Adrenal gland (tissue), 19 donors: ENCODE results near the gene RALY. TPM values are rescaled to one million over a fixed set of nuclear protein-coding genes. Genes with fewer than 3 reads are reported as not detected.

ENCODE experiments used
- DNase-seq, 7 donors: peaks; one replicate each; pipeline ENCODE4 v3.0.0-alpha.2; 2019 to 2020
- H3K27ac ChIP-seq, 5 donors: fragments of 200-600 bp; sonication (generic) in 4 of 5; 1 replicate in 3 of 5; 2 replicates in 2 of 5; pipeline versions ENCODE4 v1.5.1 to v1.8.0; 2016 to 2020; ENCODE audit warnings: mild to moderate bottlenecking in 1 of 5
- H3K27me3 ChIP-seq: fragments of 200-600 bp; 2 replicates; pipeline ENCODE4 v1.8.0; 2021
- H3K36me3 ChIP-seq, 2 donors: fragments of 200-600 bp; replicated peaks in 1 of 2; 1 replicate in 1 of 2; 2 replicates in 1 of 2; pipeline versions ENCODE4 v1.5.1 to v1.8.0; 2018 to 2022
- H3K4me1 ChIP-seq, 2 donors: fragments of 200-600 bp; replicated peaks in 1 of 2; 1 replicate in 1 of 2; 2 replicates in 1 of 2; pipeline versions ENCODE4 v1.5.1 to v1.8.0; 2018 to 2021
- H3K4me3 ChIP-seq, 4 donors: fragments of 200-600 bp; sonication (generic) in 3 of 4; one replicate each; pipeline ENCODE4 v1.5.1; 2016 to 2018
- H3K9me3 ChIP-seq, 3 donors: fragments of 200-600 bp; sonication (generic) in 1 of 3; replicated peaks in 1 of 3; 1 replicate in 2 of 3; 2 replicates in 1 of 3; pipeline versions ENCODE4 v1.5.1 to v1.8.0; 2016 to 2021
- POLR2A ChIP-seq, 2 donors: fragments of 450-650 bp; IDR thresholded peaks; one replicate each; pipeline ENCODE4 v1.6.1; 2017; ENCODE audit warnings: antibody characterized with exemption in 2 of 2, mild to moderate bottlenecking in 2 of 2, moderate library complexity in 1 of 2
- WGBS, 4 donors: extraction: QIAGEN DNeasy Blood & Tissue Kit in 2 of 4; methylation state at CpG; one replicate each; pipeline versions ENCODE4 v1.1.5 to v1.1.7; 2013 to 2017; 5-methylcytosine and 5-hydroxymethylcytosine counted together
- intact Hi-C, 2 donors: fragments of 100-400 bp; cut with DNase I; formaldehyde crosslinking; loops; one replicate each; pipeline versions ENCODE4 v1.14.1 to v1.15.0; 2022 to 2023
- long read RNA-seq, 10 donors: library from polyadenylated mRNA in 3 of 10; unstranded in 2 of 10; stranded (forward) in 1 of 10; transcript quantifications; one replicate each; pipeline ENCODE4 v2.0.0 and lab custom pipeline, GENCODE V29; 2021 to 2026
- polyA plus RNA-seq, 3 donors: library from polyadenylated mRNA; stranded (reverse); fragments of 200-250 nt in 2 of 3; fragments of 350-450 nt in 1 of 3; fragmentation: Illumina TruSeq in 1 of 3; extraction: RNeasy Lipid Tissue Mini Kit (QIAGEN cat#74804) in 1 of 3; gene quantifications; one replicate each; pipeline ENCODE4 v1.2.3, GENCODE V29; 2013 to 2014
- total RNA-seq, 9 donors: library from RNA; depleted of rRNA in 4 of 9; stranded (reverse); fragments of >200 nt in 4 of 9; fragments of 120-200 nt in 1 of 9; fragmentation: NEBNext Ultra II Directional in 1 of 9; extraction: Animal tissue kit (Norgen Biotek cat#: 25700) in 1 of 9; gene quantifications; one replicate each; pipeline versions ENCODE4 v1.1.0 to v1.2.4, GENCODE V29; 2013 to 2023
- TF ChIP-seq, protein P1 (sequence below), 6 experiments: fragments of 450-650 bp in 4 of 6; fragments of 200-600 bp in 2 of 6; sonication (generic) in 1 of 6; IDR thresholded peaks; 1 replicate in 5 of 6; 2 replicates in 1 of 6; pipeline versions ENCODE4 v1.5.1 to v1.8.0; 2016 to 2021; ENCODE audit warnings: antibody characterized with exemption in 6 of 6, mild to moderate bottlenecking in 2 of 6, moderate library complexity in 1 of 6
- donor health status: healthy with polysubstance abuse.
- donor health status: Bipolar disorder and iron deficiency.
- donor health status: DM: yes; HTN: yes; CAD: no.
- donor health status: DM: no; HTN: no; CAD: no.
- donor health status: DM: no; HTN: no; CAD: no.
- donor health status: DM: yes; HTN: yes; CAD: no.

RALY gene
- total RNA-seq (100 to 1,000 TPM in 1 of 9 donors, 10 to 100 TPM in 8; 30.0 to 105 (median 76.7) TPM), polyA plus RNA-seq (100 to 1,000 TPM in 1 of 3 donors, 10 to 100 TPM in 2; 35.7 to 128 (median 92.7) TPM)
- long read RNA-seq, donor 1, full-length matches to known transcripts = 11 of 43 reads
- long read RNA-seq, donor 1, partial matches to known transcripts = 32 of 43 reads
- long read RNA-seq, donor 1, other reads (novel, unspliced or antisense) = 0 of 43 reads
- long read RNA-seq, donor 2, full-length matches to known transcripts = 11 of 30 reads
- long read RNA-seq, donor 2, partial matches to known transcripts = 19 of 30 reads
- long read RNA-seq, donor 2, other reads (novel, unspliced or antisense) = 0 of 30 reads
- long read RNA-seq, donor 3, full-length matches to known transcripts = 6 of 829 reads
- long read RNA-seq, donor 3, partial matches to known transcripts = 621 of 829 reads
- long read RNA-seq, donor 3, other reads (novel, unspliced or antisense) = 202 of 829 reads
- long read RNA-seq, donor 4, full-length matches to known transcripts = 28 of 40 reads
- long read RNA-seq, donor 4, partial matches to known transcripts = 6 of 40 reads
- long read RNA-seq, donor 4, other reads (novel, unspliced or antisense) = 6 of 40 reads
- long read RNA-seq, donor 5, full-length matches to known transcripts = 123 of 151 reads
- long read RNA-seq, donor 5, partial matches to known transcripts = 7 of 151 reads
- long read RNA-seq, donor 5, other reads (novel, unspliced or antisense) = 21 of 151 reads
- long read RNA-seq, donor 6, full-length matches to known transcripts = 20 of 31 reads
- long read RNA-seq, donor 6, partial matches to known transcripts = 7 of 31 reads
- long read RNA-seq, donor 6, other reads (novel, unspliced or antisense) = 4 of 31 reads
- long read RNA-seq, donor 7, partial matches to known transcripts = 23 of 27 reads
- long read RNA-seq, donor 7, other reads (novel, unspliced or antisense) = 0 of 27 reads
- long read RNA-seq, donor 8, full-length matches to known transcripts = 20 of 1,135 reads
- long read RNA-seq, donor 8, partial matches to known transcripts = 915 of 1,135 reads
- long read RNA-seq, donor 8, other reads (novel, unspliced or antisense) = 200 of 1,135 reads
- long read RNA-seq, donor 9, full-length matches to known transcripts = 8 of 14 reads
- long read RNA-seq, donor 9, partial matches to known transcripts = 6 of 14 reads
- long read RNA-seq, donor 9, other reads (novel, unspliced or antisense) = 0 of 14 reads
- long read RNA-seq, donor 10, full-length matches to known transcripts = 6 of 6 reads
- long read RNA-seq, donor 10, partial matches to known transcripts = 0 of 6 reads
- long read RNA-seq, donor 10, other reads (novel, unspliced or antisense) = 0 of 6 reads

DNA sequence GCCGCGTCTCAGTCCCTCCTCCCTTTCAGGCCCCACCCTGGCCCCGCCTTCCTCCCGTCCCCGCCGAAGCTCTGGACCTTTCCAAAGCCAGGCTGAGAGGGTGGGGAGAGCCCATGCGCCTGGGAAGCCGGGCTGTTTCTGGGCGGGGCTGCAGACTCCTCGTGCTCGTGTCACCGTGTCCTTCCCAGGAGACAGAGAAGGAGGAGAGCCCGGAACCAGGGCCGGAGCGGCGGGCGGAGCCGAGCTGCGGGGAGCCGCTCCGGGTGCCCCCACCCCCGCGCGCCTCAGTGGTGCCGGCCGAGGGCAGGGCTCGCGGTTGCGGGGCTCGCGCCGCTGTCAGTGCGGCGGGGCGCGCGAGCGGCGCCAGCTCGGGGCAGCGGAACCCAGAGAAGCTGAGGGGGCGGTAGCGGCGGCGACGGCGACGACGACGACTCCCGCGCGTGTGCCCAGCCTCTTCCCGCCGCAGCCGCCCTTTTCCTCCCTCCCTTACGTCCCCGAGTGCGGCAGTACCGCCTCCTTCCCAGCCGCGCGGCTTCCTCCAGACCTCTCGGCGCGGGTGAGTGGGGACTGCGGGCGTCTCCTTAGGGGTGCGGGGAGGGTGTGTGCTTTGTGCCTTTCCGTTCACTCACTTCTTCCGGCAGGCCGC lies at the start of gene RALY:
RALY (plus strand) TSS at position 336 of the 646 bp plus-strand sequence. CDS start 78,164 bp downstream, outside the sequence.
- peak in 3 of 7 donors; percentile 98 for DNase-seq
- Histone ChIP-seq H3K4me3 (peak within 1 kb of the TSS; percentile 54 to 88 (median 66)), H3K27ac (peak within 1 kb of the TSS; percentile 81 to 97 (median 96)), H3K36me3 (no peaks in the 10 kb centered on the region), H3K4me1 (peaks cover 24 to 35% of the 10 kb centered on the region in 2 donors), H3K9me3 (no peaks in the 10 kb centered on the region), H3K27me3 (no peaks in the 10 kb centered on the region)
- TF ChIP-seq, protein P1, sequence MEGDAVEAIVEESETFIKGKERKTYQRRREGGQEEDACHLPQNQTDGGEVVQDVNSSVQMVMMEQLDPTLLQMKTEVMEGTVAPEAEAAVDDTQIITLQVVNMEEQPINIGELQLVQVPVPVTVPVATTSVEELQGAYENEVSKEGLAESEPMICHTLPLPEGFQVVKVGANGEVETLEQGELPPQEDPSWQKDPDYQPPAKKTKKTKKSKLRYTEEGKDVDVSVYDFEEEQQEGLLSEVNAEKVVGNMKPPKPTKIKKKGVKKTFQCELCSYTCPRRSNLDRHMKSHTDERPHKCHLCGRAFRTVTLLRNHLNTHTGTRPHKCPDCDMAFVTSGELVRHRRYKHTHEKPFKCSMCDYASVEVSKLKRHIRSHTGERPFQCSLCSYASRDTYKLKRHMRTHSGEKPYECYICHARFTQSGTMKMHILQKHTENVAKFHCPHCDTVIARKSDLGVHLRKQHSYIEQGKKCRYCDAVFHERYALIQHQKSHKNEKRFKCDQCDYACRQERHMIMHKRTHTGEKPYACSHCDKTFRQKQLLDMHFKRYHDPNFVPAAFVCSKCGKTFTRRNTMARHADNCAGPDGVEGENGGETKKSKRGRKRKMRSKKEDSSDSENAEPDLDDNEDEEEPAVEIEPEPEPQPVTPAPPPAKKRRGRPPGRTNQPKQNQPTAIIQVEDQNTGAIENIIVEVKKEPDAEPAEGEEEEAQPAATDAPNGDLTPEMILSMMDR (IDR thresholded peaks at IDR 0.05) = peak in 1 of 6 experiments; percentile 3
- peak; percentile 91 to 92 for TF ChIP-seq POLR2A (IDR thresholded peaks at IDR 0.05)
- 0 to 6% (median 1%) methylated on average over 6 to 72 of the region's 72 CpGs for WGBS, 4 donors
- intact Hi-C loops = loop anchor here in 1 of 2 donors (10.0 kb wide), 1 partner anchor 71 kb away; no protein-coding TSS in a partner anchor

DNA sequence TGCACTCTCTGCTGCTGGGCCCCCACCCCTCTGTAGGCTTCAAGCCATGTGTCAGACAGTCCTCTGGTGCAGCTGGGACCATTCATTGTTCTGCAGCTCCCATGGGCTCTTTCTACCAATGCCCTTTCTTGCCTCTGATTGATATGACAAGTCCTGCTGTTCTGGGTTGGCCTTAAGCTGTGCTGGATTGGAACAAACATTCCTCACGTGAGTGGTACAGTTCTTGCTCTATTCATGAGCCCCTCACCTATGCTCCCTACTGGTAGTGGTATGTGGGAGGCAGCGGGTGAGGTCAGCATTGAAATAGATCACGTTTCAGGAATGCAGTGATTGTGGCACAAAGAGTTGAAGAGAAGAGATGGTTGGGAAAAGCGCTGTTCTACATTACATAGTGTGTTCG lies 48.8 kb upstream of the RALY start:
- TF ChIP-seq POLR2A (IDR thresholded peaks at IDR 0.05) = no peak
- TF ChIP-seq, protein P1 (IDR thresholded peaks at IDR 0.05) = no peak
- no peaks in the 10 kb centered on the region for H3K4me1 ChIP-seq
- H3K27ac ChIP-seq = no peak overlapping the region
- DNase-seq = no peak
- intact Hi-C loops = no loop called here
- peaks cover 0 to 7% (median 0%) of the 10 kb centered on the region in 3 donors for H3K9me3 ChIP-seq
- no peaks in the 10 kb centered on the region for H3K36me3 ChIP-seq
- 67 to 79% (median 69%) methylated on average over 5 of the region's 5 CpGs for WGBS, 4 donors
- no peak overlapping the region for H3K4me3 ChIP-seq
- no peaks in the 10 kb centered on the region for H3K27me3 ChIP-seq

DNA sequence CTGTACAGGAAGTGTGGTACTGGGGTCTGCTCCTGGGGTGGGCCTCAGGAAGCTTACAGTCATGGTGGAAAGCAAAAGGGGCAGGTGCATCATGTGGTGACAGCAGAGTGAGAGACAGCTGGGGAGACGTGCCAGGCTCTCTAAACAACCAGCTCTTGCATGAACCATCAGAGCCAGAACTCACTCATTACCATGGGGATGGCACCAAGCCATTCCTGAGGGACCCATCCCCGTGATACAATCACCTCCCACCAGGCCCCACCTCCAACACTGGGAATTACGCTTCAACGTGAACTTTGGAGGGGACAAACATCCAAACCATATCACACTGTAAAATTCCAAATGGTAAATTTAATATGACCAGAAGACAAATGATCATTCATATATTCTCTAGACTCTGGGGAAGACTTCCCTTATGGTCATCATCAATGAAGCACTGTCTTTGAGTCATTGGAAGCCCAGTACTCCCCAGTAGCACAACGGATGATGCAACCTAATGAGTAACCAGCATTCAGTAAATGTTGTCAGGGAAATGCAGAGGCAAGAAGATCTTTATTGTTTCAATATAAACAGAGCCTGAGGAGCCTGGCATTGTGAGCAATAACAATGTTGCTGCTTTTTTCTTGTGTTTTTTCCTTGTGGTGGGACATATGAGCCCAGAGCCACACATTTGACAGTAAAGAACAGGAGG lies 48.2 kb upstream of the RALY start:
- TF ChIP-seq, protein P1 (IDR thresholded peaks at IDR 0.05) = no peak
- no peak for TF ChIP-seq POLR2A (IDR thresholded peaks at IDR 0.05)
- Histone ChIP-seq H3K4me1 (no peaks in the 10 kb centered on the region), H3K27ac (no peak overlapping the region), H3K27me3 (no peaks in the 10 kb centered on the region), H3K9me3 (peaks cover 0 to 7% (median 0%) of the 10 kb centered on the region in 3 donors), H3K36me3 (no peaks in the 10 kb centered on the region), H3K4me3 (no peak overlapping the region)
- intact Hi-C loops = no loop called here
- no peak for DNase-seq
- 79 to 90% (median 83%) methylated on average over 5 of the region's 5 CpGs for WGBS, 4 donors
